GM18498 (cell line): ENCODE data around the gene USP40.

ENCODE experiments used
- ATAC-seq: cut with Tn5 transposase; IDR thresholded peaks from one replicate; pipeline ENCODE4 v1.9.1; 2021; ENCODE audit warnings: mild to moderate bottlenecking, moderate library complexity; ENCODE audit not compliant: unreplicated experiment

USP40 gene

GRCh38 chr2:233463586-233463985 is 103.0 kb downstream of the USP40 start:
- ATAC-seq: no peak

- ATAC-seq: no peak
Observed at GRCh38 chr2:233462826-233463470, 103.6 kb downstream of the USP40 start.

- ATAC-seq: no peak
Observed at GRCh38 chr2:233462202-233462785, 104.3 kb downstream of the USP40 start.

- ATAC-seq: no peak
Observed at GRCh38 chr2:233461481-233461891, 105.1 kb downstream of the USP40 start.

GRCh38 chr2:233460726-233461441 is 105.7 kb downstream of the USP40 start:
- ATAC-seq: no peak

GRCh38 chr2:233459426-233459825 is 107.2 kb downstream of the USP40 start:
- no peak for ATAC-seq

- ATAC-seq: no peak
Observed at GRCh38 chr2:233458826-233459225, 107.8 kb downstream of the USP40 start.

GRCh38 chr2:233458031-233458610 is 108.5 kb downstream of the USP40 start:
- ATAC-seq: no peak

GRCh38 chr2:233457356-233457755 is 109.2 kb downstream of the USP40 start:
- ATAC-seq: no peak

GRCh38 chr2:233456934-233457333 is 109.6 kb downstream of the USP40 start:
- ATAC-seq: no peak

GRCh38 chr2:233456111-233456510 is 110.5 kb downstream of the USP40 start:
- ATAC-seq: no peak

GRCh38 chr2:233455491-233455890 is 111.1 kb downstream of the USP40 start:
- ATAC-seq: no peak

GRCh38 chr2:233455006-233455405 is 111.6 kb downstream of the USP40 start:
- no peak for ATAC-seq

- ATAC-seq: no peak
Observed at GRCh38 chr2:233453916-233454315, 112.7 kb downstream of the USP40 start.

GRCh38 chr2:233453111-233453915 is 113.3 kb downstream of the USP40 start:
- ATAC-seq: no peak

GRCh38 chr2:233451950-233452349 is 114.6 kb downstream of the USP40 start:
- no peak for ATAC-seq

- no peak for ATAC-seq
Observed at GRCh38 chr2:233450864-233451575, 115.6 kb downstream of the USP40 start.

- no peak for ATAC-seq
Observed at GRCh38 chr2:233449921-233450863, 116.4 kb downstream of the USP40 start.
